ENCODE results near the gene PPP2R5B.

Gene PPP2R5B

GRCh38 chr11:64878494-64879243, 45.8 kb upstream of the PPP2R5B start, which contains the start of gene EHD1:
EHD1 (minus strand) TSS chr11:64878621; CDS start chr11:64878464, 157 bp downstream.
- peaks cover 5% of the 10 kb centered on the region for H3K4me1 ChIP-seq (ENCODE audit: insufficient read depth, insufficient read length)
- TF ChIP-seq SUZ12 (IDR thresholded peaks at IDR 0.05; ENCODE audit: extremely low read depth, insufficient read depth, insufficient read length) (no peak), ZNF274 (IDR thresholded peaks at IDR 0.05; ENCODE audit: low read depth, low read length) (no peak), YY1 (IDR thresholded peaks at IDR 0.05; ENCODE audit: insufficient read depth, insufficient read length) (no peak)
- H3K4me3 ChIP-seq (ENCODE audit: insufficient read length, low read depth): peak within 1 kb of the TSS; percentile 96
- H3K27me3 ChIP-seq (ENCODE audit: insufficient read depth, insufficient read length): peaks cover 4% of the 10 kb centered on the region
- peak within 1 kb of the TSS; percentile 97 for H3K9ac ChIP-seq (ENCODE audit: insufficient read length, low read depth)
- H3K36me3 ChIP-seq (ENCODE audit: insufficient read depth, insufficient read length, low read length): peaks cover 24% of the 10 kb centered on the region
- H3K9me3 ChIP-seq (ENCODE audit: insufficient read depth, low read length): no peaks in the 10 kb centered on the region
- DNase-seq (ENCODE audit: low read depth, low spot score): peak; percentile 98

GRCh38 chr11:64879244-64879900, 45.1 kb upstream of the PPP2R5B start:
- Histone ChIP-seq H3K27me3 (ENCODE audit: insufficient read depth, insufficient read length) (peaks cover 4% of the 10 kb centered on the region), H3K9me3 (ENCODE audit: insufficient read depth, low read length) (no peaks in the 10 kb centered on the region), H3K4me1 (ENCODE audit: insufficient read depth, insufficient read length) (peaks cover 5% of the 10 kb centered on the region), H3K9ac (ENCODE audit: insufficient read length, low read depth) (peak overlapping the region; percentile 90), H3K36me3 (ENCODE audit: insufficient read depth, insufficient read length, low read length) (peaks cover 21% of the 10 kb centered on the region), H3K4me3 (ENCODE audit: insufficient read length, low read depth) (peak overlapping the region; percentile 85)
- TF ChIP-seq SUZ12 (IDR thresholded peaks at IDR 0.05; ENCODE audit: extremely low read depth, insufficient read depth, insufficient read length) (no peak), ZNF274 (IDR thresholded peaks at IDR 0.05; ENCODE audit: low read depth, low read length) (no peak)
- no peak for DNase-seq (ENCODE audit: low read depth, low spot score)

- Histone ChIP-seq H3K4me3 (ENCODE audit: insufficient read length, low read depth) (no peak overlapping the region), H3K4me1 (ENCODE audit: insufficient read depth, insufficient read length) (peaks cover 5% of the 10 kb centered on the region), H3K27me3 (ENCODE audit: insufficient read depth, insufficient read length) (peaks cover 5% of the 10 kb centered on the region), H3K36me3 (ENCODE audit: insufficient read depth, insufficient read length, low read length) (peaks cover 13% of the 10 kb centered on the region), H3K9me3 (ENCODE audit: insufficient read depth, low read length) (no peaks in the 10 kb centered on the region), H3K9ac (ENCODE audit: insufficient read length, low read depth) (no peak overlapping the region)
- DNase-seq (ENCODE audit: low read depth, low spot score): no peak
- TF ChIP-seq YY1 (IDR thresholded peaks at IDR 0.05; ENCODE audit: insufficient read depth, insufficient read length) (no peak), ZNF274 (IDR thresholded peaks at IDR 0.05; ENCODE audit: low read depth, low read length) (no peak), SUZ12 (IDR thresholded peaks at IDR 0.05; ENCODE audit: extremely low read depth, insufficient read depth, insufficient read length) (no peak)
These were observed 44.1 kb upstream of the PPP2R5B start for GRCh38 chr11:64880240-64881001.

GRCh38 chr11:64881476-64881875, 43.0 kb upstream of the PPP2R5B start:
- Histone ChIP-seq H3K4me3 (ENCODE audit: insufficient read length, low read depth) (no peak overlapping the region), H3K27me3 (ENCODE audit: insufficient read depth, insufficient read length) (peaks cover 7% of the 10 kb centered on the region), H3K9ac (ENCODE audit: insufficient read length, low read depth) (no peak overlapping the region), H3K4me1 (ENCODE audit: insufficient read depth, insufficient read length) (peaks cover 5% of the 10 kb centered on the region), H3K36me3 (ENCODE audit: insufficient read depth, insufficient read length, low read length) (peaks cover 3% of the 10 kb centered on the region), H3K9me3 (ENCODE audit: insufficient read depth, low read length) (no peaks in the 10 kb centered on the region)
- no peak for TF ChIP-seq YY1 (IDR thresholded peaks at IDR 0.05; ENCODE audit: insufficient read depth, insufficient read length)
- TF ChIP-seq SUZ12 (IDR thresholded peaks at IDR 0.05; ENCODE audit: extremely low read depth, insufficient read depth, insufficient read length): no peak
- no peak for TF ChIP-seq ZNF274 (IDR thresholded peaks at IDR 0.05; ENCODE audit: low read depth, low read length)
- no peak for DNase-seq (ENCODE audit: low read depth, low spot score)

- no peak overlapping the region for H3K4me3 ChIP-seq (ENCODE audit: insufficient read length, low read depth)
- TF ChIP-seq ZNF274 (IDR thresholded peaks at IDR 0.05; ENCODE audit: low read depth, low read length) (no peak), SUZ12 (IDR thresholded peaks at IDR 0.05; ENCODE audit: extremely low read depth, insufficient read depth, insufficient read length) (no peak), YY1 (IDR thresholded peaks at IDR 0.05; ENCODE audit: insufficient read depth, insufficient read length) (no peak)
- peaks cover 2% of the 10 kb centered on the region for H3K4me1 ChIP-seq (ENCODE audit: insufficient read depth, insufficient read length)
- no peaks in the 10 kb centered on the region for H3K36me3 ChIP-seq (ENCODE audit: insufficient read depth, insufficient read length, low read length)
- DNase-seq (ENCODE audit: low read depth, low spot score): no peak
- H3K27me3 ChIP-seq (ENCODE audit: insufficient read depth, insufficient read length): peaks cover 7% of the 10 kb centered on the region
- no peaks in the 10 kb centered on the region for H3K9me3 ChIP-seq (ENCODE audit: insufficient read depth, low read length)
- H3K9ac ChIP-seq (ENCODE audit: insufficient read length, low read depth): no peak overlapping the region
These were observed 42.2 kb upstream of the PPP2R5B start for GRCh38 chr11:64882243-64882642.

- H3K9ac ChIP-seq (ENCODE audit: insufficient read length, low read depth): peak overlapping the region; percentile 46
- peaks cover 5% of the 10 kb centered on the region for H3K4me1 ChIP-seq (ENCODE audit: insufficient read depth, insufficient read length)
- H3K36me3 ChIP-seq (ENCODE audit: insufficient read depth, insufficient read length, low read length): no peaks in the 10 kb centered on the region
- no peak for DNase-seq (ENCODE audit: low read depth, low spot score)
- no peak overlapping the region for H3K4me3 ChIP-seq (ENCODE audit: insufficient read length, low read depth)
- H3K9me3 ChIP-seq (ENCODE audit: insufficient read depth, low read length): no peaks in the 10 kb centered on the region
- TF ChIP-seq ZNF274 (IDR thresholded peaks at IDR 0.05; ENCODE audit: low read depth, low read length) (no peak), SUZ12 (IDR thresholded peaks at IDR 0.05; ENCODE audit: extremely low read depth, insufficient read depth, insufficient read length) (no peak), YY1 (IDR thresholded peaks at IDR 0.05; ENCODE audit: insufficient read depth, insufficient read length) (no peak)
- peaks cover 2% of the 10 kb centered on the region for H3K27me3 ChIP-seq (ENCODE audit: insufficient read depth, insufficient read length)
These were observed 40.9 kb upstream of the PPP2R5B start for GRCh38 chr11:64883575-64883974.

- Histone ChIP-seq H3K4me1 (ENCODE audit: insufficient read depth, insufficient read length) (peaks cover 9% of the 10 kb centered on the region), H3K9me3 (ENCODE audit: insufficient read depth, low read length) (no peaks in the 10 kb centered on the region), H3K9ac (ENCODE audit: insufficient read length, low read depth) (no peak overlapping the region), H3K36me3 (ENCODE audit: insufficient read depth, insufficient read length, low read length) (no peaks in the 10 kb centered on the region), H3K27me3 (ENCODE audit: insufficient read depth, insufficient read length) (peaks cover 2% of the 10 kb centered on the region), H3K4me3 (ENCODE audit: insufficient read length, low read depth) (no peak overlapping the region)
- TF ChIP-seq YY1 (IDR thresholded peaks at IDR 0.05; ENCODE audit: insufficient read depth, insufficient read length): no peak
- TF ChIP-seq ZNF274 (IDR thresholded peaks at IDR 0.05; ENCODE audit: low read depth, low read length): no peak
- no peak for TF ChIP-seq SUZ12 (IDR thresholded peaks at IDR 0.05; ENCODE audit: extremely low read depth, insufficient read depth, insufficient read length)
- no peak for DNase-seq (ENCODE audit: low read depth, low spot score)
These were observed 40.5 kb upstream of the PPP2R5B start for GRCh38 chr11:64884019-64884418.

Measured in NT2/D1 (cell line).